A172 (cell line): ENCODE results near the gene SSUH2. TPM values are rescaled to one million over a fixed set of nuclear protein-coding genes. Genes with fewer than 3 reads are reported as not detected.
"Not testable (repeated sequence)": the region's sequence is repeated elsewhere in the genome, so short reads cannot be mapped to it uniquely, and the experiment has no call there.

Experiments
- DNase-seq: peaks from one replicate; pipeline ENCODE4 v3.0.0-alpha.2; 2015; ENCODE audit warnings: low spot score
- total RNA-seq: library from RNA; depleted of rRNA; stranded (reverse); fragments of >200 nt; shearing (Covaris generic); gene quantifications from 2 replicates; pipeline ENCODE4 v1.2.3, GENCODE V29; 2014; rRNA removed

The SSUH2 gene
- total RNA-seq, result 0.10 and 0.19 TPM in 2 replicates

- no peak for DNase-seq
Measured at GRCh38 chr3:8644748-8645390, at the start of gene SSUH2. SSUH2 (minus strand) TSS chr3:8644798; CDS start chr3:8644758, 40 bp downstream.

GRCh38 chr3:8691295-8691694, 46.7 kb upstream of the SSUH2 start:
- not testable (repeated sequence) for DNase-seq

GRCh38 chr3:8684992-8685391, 40.4 kb upstream of the SSUH2 start:
- peak; percentile 84 for DNase-seq

- DNase-seq, result peak; percentile 63
Measured at GRCh38 chr3:8682850-8683574, 38.4 kb upstream of the SSUH2 start.

- DNase-seq, result not testable (repeated sequence)
Measured at GRCh38 chr3:8681881-8682538, 37.4 kb upstream of the SSUH2 start.

GRCh38 chr3:8681349-8681748, 36.8 kb upstream of the SSUH2 start:
- no peak for DNase-seq

- DNase-seq, result peak; percentile 83
Measured at GRCh38 chr3:8679817-8680553, 35.4 kb upstream of the SSUH2 start.

GRCh38 chr3:8678751-8679150, 34.2 kb upstream of the SSUH2 start:
- no peak for DNase-seq

GRCh38 chr3:8677258-8677657, 32.7 kb upstream of the SSUH2 start:
- DNase-seq, result not testable (repeated sequence)

GRCh38 chr3:8675591-8675990, 31.0 kb upstream of the SSUH2 start:
- DNase-seq, result not testable (repeated sequence)

GRCh38 chr3:8673083-8673737, 28.6 kb upstream of the SSUH2 start:
- DNase-seq, result no peak

- no peak for DNase-seq
Measured at GRCh38 chr3:8669019-8669418, 24.4 kb upstream of the SSUH2 start.

- DNase-seq, result no peak
Measured at GRCh38 chr3:8668216-8668615, 23.6 kb upstream of the SSUH2 start.

GRCh38 chr3:8667463-8668091, 23.0 kb upstream of the SSUH2 start:
- no peak for DNase-seq

- DNase-seq, result no peak
Measured at GRCh38 chr3:8665407-8665896, 20.9 kb upstream of the SSUH2 start.

- DNase-seq, result peak; percentile 88
Measured at GRCh38 chr3:8663177-8664061, 18.8 kb upstream of the SSUH2 start.

- DNase-seq, result no peak
Measured at GRCh38 chr3:8662594-8662993, 18.0 kb upstream of the SSUH2 start.

GRCh38 chr3:8660175-8661118, 15.8 kb upstream of the SSUH2 start:
- DNase-seq, result peak; percentile 46

GRCh38 chr3:8659242-8659641, 14.6 kb upstream of the SSUH2 start:
- DNase-seq, result no peak
